COLO829 (cell line): Measurements from ENCODE around the gene GMPS.
"Not testable (repeated sequence)": the region's sequence is repeated elsewhere in the genome, so short reads cannot be mapped to it uniquely, and the experiment has no call there.

Experiments used
- DNase-seq: peaks from one replicate; pipeline ENCODE4 v3.0.0; 2012; ENCODE audit warnings: low spot score

The GMPS gene

DNA sequence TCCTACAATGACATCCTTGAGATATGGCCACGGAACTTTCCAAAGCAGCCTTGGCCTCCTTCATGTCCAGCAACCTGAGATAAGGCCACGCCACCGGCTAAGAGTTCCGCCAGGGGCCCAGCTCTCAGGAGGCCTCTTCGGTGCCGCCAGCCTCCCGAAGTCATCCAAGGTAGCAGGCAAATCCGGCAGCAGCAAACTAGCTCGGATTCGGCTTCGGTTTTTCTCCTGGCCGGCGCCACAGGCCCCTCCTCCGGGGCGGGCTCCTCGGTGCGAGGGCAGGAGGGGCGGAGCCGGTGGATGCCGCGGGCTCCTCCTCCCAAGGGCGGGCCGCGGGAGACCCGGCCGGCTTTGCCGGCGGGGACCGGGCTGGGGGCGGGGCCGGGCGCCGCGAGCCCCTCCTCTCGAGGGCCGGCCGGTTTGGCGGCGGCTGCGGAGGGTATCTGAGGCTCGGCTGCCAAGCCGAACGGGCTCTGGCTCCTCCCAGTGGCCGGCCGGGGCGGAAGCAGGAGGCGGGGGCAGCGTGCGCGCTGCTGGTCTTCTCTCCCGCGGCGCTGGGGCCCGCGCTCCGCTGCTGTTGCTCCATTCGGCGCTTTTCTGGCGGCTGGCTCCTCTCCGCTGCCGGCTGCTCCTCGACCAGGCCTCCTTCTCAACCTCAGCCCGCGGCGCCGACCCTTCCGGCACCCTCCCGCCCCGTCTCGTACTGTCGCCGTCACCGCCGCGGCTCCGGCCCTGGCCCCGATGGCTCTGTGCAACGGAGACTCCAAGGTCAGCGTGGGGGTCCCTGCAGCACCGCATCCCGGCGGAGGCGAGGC is at the start of gene GMPS:
Gene GMPS (plus strand): TSS at position 518 of the 812 bp plus-strand sequence. CDS start 221 bp downstream, at position 739.
- peak; percentile 97 for DNase-seq

DNA sequence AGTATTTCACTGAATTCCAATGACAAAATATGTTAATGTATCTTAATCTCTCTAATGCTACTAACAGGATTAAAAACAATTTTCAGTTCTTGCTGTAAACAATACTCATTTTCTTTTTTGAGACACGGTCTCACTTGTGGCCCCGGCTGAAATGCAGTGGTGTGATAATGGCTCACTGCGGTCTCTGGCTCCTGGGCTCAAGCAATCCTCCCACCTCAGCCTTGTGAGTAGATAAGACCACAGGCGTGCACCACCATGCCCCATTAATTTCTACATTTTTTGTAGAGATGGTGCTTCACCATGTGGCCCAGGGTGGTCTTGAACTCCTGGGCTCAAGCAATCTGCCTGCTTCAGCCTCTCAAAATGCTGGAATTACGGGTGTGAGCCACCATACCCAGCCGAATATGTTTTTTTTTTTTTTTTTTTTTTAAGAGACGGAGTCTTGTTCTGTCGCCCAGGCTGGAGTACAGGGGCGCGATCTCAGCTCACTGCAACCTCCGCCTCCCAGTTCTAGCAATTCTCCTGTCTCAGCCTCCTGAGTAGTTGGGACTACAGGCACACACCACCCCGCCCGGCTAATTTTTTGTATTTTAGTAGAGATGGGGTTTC is 41.9 kb upstream of the GMPS start:
- not testable (repeated sequence) for DNase-seq

- no peak for DNase-seq
Observed at GRCh38 chr3:155835341-155836071, 34.9 kb upstream of the GMPS start.

GRCh38 chr3:155843569-155843968 is 26.9 kb upstream of the GMPS start:
- no peak for DNase-seq

DNA sequence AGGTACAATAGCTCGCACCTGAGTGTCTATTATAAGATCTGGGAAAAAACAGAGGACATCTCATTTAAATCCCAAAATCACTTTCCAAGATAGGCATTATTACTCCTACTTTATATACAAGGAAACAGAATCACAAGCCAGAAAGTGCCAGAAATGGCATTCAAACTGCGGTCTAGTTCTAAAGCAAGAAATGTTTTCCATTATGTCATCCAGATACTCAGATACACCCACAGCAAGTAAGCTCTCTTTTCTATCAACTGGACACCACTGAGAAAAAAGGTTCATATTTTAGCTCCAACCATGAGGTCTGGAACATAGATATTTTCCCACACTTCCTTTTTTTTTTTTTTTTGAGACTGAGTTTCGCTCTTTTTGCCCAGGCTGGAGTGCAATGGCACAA is 24.3 kb upstream of the GMPS start:
- DNase-seq, result no peak

- no peak for DNase-seq
Observed at GRCh38 chr3:155847993-155848392, 22.5 kb upstream of the GMPS start.

GRCh38 chr3:155849404-155849803 is 21.0 kb upstream of the GMPS start:
- DNase-seq, result not testable (repeated sequence)

GRCh38 chr3:155852341-155852740 is 18.1 kb upstream of the GMPS start:
- DNase-seq, result no peak

DNA sequence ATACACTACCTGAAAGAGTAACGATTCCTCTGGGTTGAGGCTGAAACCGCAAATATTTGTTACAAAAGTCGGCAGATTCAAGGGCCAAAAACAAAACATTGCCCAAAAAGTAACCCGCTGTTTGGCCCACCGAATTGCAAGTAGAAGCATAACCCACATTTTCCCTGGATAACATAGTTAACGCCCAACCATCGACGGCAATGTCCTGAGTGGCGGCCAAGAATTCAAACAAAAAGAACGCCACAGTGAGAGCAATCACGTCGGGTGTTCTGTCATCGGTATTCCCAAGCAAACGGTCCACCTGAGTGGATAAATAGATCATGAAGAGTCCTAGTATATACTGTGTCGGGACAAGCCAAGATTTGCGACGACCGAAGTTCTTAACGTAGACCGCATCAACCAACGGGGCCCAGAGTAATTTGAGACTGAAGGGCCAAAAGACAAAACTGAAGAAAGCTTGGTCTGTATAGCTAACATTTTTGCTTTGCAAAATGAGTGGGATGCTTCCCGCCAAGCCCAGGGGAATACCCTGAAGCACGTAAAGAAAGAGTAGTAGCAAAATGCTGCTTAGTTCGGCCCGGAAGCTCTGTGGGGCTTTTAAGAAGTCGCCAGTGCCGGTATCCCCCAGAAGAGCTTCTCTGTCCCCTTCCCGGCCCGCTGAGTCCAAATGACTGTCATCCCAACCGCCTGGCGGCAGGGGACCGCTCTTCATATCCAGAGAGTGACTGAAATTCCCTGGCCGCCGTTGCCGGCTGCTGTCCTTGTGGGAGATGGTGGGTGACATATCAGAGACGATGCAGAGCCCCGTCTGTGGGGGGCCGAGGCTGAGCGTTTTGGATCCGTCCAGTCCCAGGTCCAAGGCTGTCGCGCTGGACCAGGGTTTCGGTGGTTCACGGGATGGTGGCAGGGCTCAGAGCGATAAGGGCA is 17.0 kb upstream of the GMPS start:
- no peak for DNase-seq

DNA sequence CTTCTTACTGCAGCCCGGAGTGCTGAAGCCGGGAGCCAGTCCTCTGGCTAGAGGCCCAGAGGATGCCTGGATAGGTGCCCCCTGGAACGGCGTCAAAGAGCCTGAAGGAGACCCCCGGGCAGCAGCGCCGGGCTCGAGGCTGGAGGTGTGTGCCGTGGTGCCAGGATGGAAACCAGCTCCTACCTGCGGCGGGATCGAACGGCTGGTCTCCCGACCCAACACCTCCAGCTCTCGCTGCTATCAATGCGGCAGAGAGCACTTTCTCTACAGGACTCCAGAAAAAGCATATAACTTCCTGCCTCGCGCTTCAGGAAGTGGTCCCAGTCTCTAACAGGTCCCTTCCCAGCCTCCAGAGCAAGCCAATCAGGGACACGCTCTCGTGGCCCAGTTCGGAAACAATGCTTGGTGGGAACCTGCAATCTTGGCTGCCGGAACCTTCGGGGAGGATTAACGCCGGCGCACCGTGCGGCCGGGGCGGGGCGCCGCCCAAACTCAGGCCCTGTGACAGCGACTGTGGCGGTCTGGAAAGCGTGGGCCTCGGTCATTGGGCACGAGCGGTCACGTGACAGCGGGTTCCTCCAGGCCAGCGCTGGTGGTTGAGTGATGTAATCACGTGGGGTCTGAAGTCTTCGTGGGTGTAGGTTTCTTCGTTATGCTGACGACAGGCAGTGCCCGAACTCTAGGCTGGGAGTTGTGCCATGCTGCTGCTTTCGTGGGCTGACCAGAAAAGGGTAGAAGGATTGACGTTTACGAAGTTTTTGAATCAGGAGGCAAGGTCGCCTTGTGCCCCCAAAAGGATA is 16.1 kb upstream of the GMPS start, which contains the start of gene SLC33A1:
Gene SLC33A1 (minus strand): TSS at position 287 of the 800 bp plus-strand sequence. CDS start 430 bp downstream, outside the sequence.
- DNase-seq, result peak; percentile 99

GRCh38 chr3:155859859-155860258 is 10.6 kb upstream of the GMPS start:
- DNase-seq, result peak; percentile 59

- DNase-seq, result not testable (repeated sequence)
Observed at GRCh38 chr3:155860424-155860823, 10.0 kb upstream of the GMPS start.

- DNase-seq, result no peak
Observed at GRCh38 chr3:155861476-155862183, 8.8 kb upstream of the GMPS start.

DNA sequence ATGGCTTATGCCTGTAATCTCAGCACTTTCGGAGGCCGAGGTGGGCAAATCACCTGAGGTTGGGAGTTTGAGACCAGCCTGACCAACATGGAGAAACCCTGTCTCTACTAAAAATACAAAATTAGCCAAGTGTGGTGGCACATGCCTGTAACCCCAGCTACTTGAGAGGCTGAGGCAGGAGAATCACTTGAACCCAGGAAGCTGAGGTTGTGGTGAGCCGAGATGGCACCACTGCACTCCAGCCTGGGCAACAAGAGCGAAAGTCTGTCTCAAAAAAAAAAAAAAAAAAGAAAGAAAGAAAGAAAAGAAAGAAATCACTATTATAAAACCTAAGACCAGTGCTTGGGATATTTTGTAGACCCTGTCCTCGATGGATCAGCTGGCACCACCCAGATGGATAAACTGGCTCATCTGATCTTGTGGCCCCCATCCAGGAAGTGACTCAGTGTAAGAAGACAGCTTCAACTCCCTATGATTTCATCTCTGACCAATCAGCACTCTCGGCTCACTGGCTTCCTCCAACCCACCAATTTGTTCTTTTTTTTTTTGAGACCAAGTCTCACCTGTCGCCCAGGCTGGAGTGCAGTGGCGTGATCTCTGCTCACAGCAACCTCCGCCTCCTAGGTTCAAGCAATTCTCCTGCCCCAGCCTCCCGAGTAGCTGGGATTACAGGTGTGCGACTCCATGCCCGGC is 8.0 kb upstream of the GMPS start:
- DNase-seq, result not testable (repeated sequence)

DNA sequence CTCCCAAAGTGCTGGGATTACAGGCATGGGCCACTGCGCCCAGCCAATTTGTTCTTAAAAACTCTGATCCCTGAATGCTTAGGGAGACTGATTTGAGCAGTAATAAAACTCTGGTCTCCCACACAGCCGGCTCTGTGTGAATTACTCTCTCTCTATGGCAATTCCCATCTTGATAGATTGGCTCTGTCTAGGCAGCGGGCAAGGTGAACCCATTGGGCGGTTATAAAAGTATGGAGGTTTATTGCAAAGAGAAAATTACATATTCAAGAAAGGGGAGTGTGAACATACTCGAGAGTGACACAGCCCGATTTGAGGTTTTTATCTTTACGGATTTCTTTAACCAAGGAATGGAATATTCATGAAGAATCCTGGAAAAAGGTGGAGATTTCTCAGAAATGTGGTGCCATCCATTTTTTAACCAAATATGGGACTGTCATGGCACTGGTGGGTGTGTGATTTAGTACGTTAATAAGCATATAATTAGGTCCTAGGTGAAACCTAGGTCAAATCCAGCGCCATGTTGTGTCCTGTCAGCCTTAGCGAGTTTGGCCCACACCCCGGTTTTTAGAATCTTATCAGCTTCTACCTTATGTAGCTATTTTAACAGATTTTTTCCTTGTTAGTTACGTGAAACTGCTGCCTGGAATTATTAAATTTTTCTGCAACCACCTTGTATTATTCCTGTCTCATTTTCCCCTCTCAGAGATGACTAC is 7.2 kb upstream of the GMPS start:
- no peak for DNase-seq

DNA sequence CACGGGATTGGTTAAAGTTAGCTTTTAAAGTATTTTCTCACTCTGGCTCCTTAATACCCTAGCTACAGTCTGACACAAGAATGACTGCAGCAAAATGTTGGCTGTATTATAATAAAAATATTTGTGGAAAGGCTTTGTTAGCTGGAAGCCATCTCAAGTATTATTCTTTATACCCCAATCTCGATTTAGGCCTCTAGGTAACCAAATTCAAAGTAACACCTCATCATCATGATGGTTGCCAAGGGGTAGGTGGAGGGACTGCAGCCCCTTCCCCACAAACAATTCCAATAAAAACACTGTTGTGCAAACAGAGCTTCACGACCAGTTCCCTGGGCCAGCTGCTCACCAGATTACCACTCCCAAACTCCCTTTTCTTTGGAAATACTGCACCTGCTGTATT is 759 bp upstream of the GMPS start:
- DNase-seq, result no peak

GRCh38 chr3:155870945-155871745 is 695 bp downstream of the GMPS start:
- DNase-seq, result no peak

DNA sequence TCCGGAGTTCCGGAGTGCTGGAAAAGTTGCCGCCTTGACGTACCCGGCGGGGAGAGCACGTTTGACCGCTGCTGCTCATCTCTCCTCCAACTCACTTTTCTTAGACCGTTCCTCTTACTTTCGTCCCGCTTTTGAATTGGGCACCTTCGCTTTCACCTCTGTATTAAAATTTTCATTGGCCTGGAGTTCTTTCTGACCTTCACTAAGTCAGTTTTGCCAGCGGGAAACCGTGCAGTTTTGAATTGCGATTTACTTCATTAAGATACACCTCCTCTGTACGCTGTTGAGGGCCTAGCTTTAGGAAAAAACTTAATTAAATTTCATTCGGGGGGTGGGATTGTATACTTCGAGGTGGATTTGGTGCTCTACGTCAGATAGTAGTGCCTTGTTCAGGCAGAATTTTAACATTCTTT is 1.3 kb downstream of the GMPS start:
- no peak for DNase-seq
